HG02798 (cell line): ENCODE results near the gene FRMD4B.

Experiments
- ATAC-seq: cut with Tn5 transposase; IDR thresholded peaks from one replicate; pipeline ENCODE4 v1.9.1; 2021; ENCODE audit warnings: mild to moderate bottlenecking; ENCODE audit not compliant: unreplicated experiment, poor library complexity

Gene FRMD4B

GRCh38 chr3:69385723-69386555, at the start of gene FRMD4B:
Gene FRMD4B (minus strand): TSS chr3:69386088. CDS start chr3:69385989, 99 bp downstream.
- ATAC-seq: no peak

DNA sequence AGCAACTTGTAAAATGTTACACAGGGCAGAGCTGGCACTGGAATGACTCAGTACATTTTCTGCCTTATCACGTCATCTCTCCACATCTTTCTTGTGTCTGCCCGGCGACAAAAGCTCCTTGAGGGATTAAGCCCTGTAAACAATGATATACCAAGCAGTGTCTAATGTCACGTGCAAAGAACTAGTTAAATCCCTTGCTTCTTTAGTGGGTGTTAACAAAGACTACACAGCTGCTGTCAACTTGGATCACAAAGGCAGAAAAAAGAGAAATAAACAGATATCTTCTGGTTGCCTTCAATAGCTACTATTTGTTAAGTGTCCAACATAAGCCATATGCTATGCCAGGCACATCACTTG, 48.1 kb upstream of the FRMD4B start:
- ATAC-seq: peak; percentile 30

- ATAC-seq: no peak
These were observed 47.5 kb upstream of the FRMD4B start for GRCh38 chr3:69433121-69433968.

DNA sequence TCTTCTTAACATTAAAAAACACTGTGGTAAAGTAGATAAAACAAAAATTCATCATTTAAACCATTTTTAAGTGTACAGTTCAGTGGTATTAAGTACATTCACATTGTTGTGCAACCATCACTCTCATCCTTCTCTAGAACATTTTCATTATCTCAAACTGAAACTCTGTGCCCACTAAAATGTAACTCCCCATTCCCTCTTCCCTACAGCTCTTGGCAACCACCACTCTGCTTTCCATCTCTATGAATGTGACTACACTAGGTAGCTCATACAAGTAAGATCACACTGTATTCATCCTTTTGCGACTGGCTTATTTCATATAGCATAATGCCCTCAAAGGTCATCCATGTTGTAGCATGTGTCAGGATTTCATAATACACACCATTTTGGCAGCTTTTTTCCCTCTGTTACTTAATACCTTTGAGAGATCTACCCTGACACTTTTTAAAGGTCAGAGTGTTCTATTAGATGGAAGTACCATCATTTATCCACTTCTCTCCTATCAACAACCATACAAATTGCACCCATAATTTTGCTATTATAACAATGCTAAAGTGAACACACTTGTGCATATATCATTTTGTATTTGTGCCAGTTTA, 42.9 kb upstream of the FRMD4B start:
- no peak for ATAC-seq

- ATAC-seq: no peak
These were observed 41.0 kb upstream of the FRMD4B start for GRCh38 chr3:69426967-69427304.

- no peak for ATAC-seq
These were observed 40.5 kb upstream of the FRMD4B start for GRCh38 chr3:69426291-69426966.

- peak; percentile 72 for ATAC-seq
These were observed 39.4 kb upstream of the FRMD4B start for GRCh38 chr3:69425249-69425648.

- ATAC-seq: no peak
These were observed 37.7 kb upstream of the FRMD4B start for GRCh38 chr3:69423463-69424155.

DNA sequence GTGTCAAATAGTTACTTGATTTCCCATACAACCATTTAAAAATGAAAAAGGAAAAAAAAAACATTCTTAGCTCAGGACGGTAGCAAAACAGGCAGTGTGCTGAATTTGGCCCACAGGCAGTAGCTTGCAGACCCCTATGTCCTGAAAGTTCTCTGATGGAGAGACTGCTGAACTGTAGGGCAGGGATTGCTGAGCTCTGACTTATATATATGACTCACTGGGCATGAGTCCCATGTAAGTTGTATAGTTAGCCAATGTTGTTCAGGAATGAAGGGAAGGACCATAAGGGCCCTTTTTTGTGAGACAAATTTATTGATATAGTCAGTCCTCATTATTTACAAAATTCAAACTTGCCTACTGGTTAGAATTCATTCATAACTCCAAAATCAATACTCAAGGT, 36.9 kb upstream of the FRMD4B start:
- no peak for ATAC-seq

GRCh38 chr3:69420781-69421520, 35.1 kb upstream of the FRMD4B start:
- no peak for ATAC-seq

DNA sequence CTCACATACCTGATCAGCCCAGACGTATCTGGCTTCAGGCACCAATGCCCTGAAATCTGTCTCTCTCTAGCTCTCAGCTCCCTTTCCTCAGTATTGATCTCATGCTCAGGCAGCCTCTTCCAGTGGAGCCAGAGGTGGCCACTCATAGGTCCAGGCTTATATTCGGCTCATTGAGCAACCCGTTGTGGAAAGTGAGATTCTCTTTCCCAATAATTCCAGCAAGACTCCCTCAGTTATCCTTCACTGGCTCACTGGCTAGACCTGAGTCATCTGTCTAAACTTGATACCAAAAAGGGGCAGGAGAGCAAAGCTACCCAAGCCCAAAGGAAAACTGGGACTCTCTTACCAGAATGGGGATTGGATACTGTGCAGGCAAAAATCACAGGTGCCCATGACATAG, 33.4 kb upstream of the FRMD4B start:
- ATAC-seq: no peak

GRCh38 chr3:69417541-69418078, 31.7 kb upstream of the FRMD4B start:
- no peak for ATAC-seq

GRCh38 chr3:69413551-69414207, 27.8 kb upstream of the FRMD4B start:
- ATAC-seq: no peak

- ATAC-seq: no peak
These were observed 25.5 kb upstream of the FRMD4B start for GRCh38 chr3:69411346-69411745.

DNA sequence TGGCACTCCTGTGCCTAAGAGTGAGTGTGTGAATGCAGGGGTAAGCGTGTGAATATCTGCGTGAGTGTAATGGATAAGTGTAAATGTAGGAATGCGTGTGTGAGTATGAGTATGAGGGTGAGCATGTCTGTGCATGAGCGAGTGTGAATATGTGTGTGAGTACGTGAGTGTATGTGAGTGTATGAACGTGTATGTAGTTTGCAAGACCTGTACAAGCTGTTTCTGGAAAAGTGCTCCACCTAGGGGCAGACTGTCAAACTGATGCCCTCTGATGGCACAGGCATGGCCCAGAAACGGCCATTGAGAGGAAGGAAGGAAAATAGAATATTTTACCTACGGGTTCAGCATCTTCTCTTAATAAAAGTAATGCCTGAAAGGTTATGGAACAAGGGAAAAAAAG, 24.4 kb upstream of the FRMD4B start:
- ATAC-seq: peak; percentile 97

DNA sequence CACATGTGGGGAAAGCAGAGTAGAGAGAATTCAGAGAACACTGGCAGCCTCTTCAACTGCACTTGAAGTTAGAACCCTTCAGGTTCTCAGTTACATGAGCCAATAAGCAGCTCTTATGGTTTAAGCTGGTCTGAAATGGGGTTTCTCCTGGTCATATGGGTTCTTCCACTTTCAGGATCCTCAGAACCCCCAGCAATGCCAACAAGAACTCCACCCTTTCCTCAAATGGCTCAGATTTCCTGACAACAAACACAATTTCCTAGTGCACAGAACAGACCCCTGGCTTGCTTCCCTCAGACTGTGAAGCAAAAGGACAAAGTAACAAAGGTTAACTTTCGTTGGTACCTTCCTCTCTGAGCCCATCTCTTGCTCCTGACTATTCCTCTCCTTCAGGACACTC, 23.9 kb upstream of the FRMD4B start:
- ATAC-seq: peak; percentile 4

DNA sequence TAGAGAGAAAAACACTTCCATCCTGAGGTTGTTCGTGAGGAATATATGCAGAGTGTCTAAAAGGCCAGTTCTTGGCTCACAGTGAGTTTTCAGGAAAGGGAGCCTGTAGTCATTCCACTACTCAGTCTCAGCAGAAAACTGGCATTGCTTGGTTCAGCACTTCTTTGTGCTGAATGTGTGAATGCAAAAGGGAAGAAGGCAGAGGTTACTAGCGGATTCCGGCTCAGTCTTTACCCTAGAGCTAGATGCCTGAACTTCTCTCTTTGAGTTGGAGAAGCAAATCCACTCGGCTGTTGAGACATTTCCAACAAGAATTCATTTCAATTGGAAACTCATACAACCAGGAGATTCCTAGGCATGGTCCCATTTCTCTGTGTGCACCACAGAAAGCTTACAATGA, 23.1 kb upstream of the FRMD4B start:
- no peak for ATAC-seq

- no peak for ATAC-seq
These were observed 22.7 kb upstream of the FRMD4B start for GRCh38 chr3:69408542-69408941.

- no peak for ATAC-seq
These were observed 22.0 kb upstream of the FRMD4B start for GRCh38 chr3:69407908-69408307.
